Stimulated activated naive CD4-positive, alpha-beta T cell treated with Interleukin-2 at 50 U/mL for 16 hours (primary cell): ENCODE results near the gene MCCC2.
"Not testable (repeated sequence)": the region's sequence is repeated elsewhere in the genome, so short reads cannot be mapped to it uniquely, and the experiment has no call there.

Source experiments
- DNase-seq: peaks from one replicate; lab custom pipeline; 2025; lab: John Stamatoyannopoulos, UW

MCCC2 gene

GRCh38 chr5:71597001-71597400 is 9.9 kb downstream of the MCCC2 start:
- DNase-seq, result no peak

DNA sequence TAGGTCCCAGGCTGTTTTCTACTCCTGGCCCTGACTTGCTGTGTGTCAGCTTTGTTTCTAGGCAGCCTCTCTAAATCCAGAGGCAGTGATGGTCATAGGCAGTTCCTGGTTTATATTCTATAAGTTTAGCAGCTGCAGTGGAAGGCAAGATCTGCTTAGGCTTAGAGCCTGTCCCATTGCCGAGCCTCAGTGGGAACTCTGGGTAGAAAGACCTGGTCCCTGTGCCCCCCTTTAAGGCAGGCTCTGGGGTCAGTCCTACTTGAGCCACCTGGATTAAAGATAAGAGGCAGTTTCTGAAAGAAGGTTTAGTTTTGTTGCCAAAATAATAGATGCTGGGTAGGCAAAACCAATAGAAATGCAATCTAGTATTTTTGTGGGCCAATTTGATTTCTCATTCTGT is 13.6 kb downstream of the MCCC2 start:
- DNase-seq, result no peak

DNA sequence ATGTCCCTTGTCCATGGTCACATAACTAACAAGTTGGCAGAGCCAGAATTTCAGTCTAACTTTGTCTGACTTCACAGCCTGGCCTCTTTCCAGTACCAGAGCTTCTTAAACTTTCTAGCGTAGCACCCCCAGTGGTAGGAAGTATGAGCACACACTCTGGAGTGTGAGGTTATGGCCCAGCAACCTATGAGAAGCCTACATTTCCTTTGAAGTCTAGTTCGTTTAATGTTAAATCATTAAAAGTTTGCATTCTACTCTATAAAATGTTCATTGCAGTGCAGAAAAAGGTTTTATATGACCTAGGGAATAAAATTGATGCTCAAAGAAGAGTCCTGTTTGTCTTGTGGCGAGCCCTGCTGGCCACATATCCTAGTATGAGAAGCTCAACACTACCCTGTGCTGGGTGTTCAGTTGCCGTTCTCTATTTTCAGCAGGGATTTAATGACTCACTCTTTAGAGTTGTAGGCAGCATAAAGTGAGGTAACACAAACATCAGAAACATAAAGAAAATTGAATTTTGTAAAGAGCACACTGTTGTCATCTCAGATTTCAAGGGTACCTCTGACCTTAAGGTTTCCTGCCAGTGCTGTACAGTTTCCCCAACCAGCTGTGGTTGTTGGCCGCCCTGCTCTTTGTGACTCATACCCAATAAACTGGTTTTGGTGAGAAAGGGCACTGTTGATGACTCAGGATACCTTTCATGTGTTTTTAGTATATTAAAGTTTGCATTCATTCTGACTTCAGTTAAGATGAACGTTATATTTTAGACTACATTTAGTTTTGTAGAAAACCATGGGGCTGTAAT is 14.3 kb downstream of the MCCC2 start:
- peak; percentile 71 for DNase-seq

DNA sequence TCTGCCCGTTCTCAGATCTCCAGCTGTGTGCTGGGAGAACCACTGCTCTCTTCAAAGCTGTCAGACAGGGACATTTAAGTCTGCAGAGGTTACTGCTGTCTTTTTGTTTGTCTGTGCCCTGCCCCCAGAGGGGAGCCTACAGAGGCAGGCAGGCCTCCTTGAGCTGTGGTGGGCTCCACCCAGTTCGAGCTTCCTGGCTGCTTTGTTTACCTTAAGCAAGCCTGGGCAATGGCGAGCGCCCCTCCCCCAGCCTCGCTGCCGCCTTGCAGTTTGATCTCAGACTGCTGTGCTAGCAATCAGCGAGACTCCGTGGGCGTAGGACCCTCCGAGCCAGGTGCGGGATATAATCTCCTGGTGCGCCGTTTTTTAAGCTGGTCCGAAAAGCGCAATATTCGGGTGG is 22.8 kb downstream of the MCCC2 start:
- DNase-seq, result not testable (repeated sequence)

DNA sequence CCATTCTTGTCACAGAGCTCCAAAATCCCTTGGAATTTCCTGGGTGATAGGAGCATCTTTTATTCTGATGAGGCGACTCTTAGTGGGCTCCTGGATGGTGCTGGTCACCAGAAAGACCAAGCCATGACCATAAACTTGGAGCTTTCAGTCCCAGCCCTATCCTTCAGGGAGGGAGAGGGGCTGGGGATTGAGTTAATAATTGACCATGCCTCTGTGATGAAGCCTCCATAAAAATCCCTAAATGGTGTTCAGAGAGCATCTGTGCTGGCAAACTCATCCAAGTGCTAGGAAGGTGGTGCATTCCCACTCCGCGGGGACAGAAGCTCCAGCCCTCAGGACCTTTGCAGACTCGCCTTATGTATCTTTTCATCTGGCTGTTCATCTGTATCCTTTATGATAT is 28.7 kb downstream of the MCCC2 start:
- no peak for DNase-seq

DNA sequence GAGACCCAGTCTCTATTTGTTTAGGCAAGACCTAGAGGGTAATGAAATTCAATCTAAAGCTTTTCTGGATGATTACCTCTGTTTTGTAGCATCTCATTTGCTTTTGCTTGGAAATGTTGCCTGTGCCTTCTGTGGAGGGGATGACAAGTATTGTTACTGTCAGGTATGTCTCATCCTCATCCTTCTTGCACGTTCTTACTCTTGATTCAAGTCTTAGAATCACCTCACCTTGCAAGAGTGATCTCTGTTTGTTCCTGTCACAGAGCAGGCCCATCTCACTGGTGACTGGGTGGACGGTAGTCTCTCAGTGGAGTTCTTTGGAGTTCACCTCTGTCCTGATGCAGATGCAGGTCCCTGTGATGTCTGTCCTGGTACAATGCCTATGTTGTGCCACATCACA is 33.5 kb downstream of the MCCC2 start:
- no peak for DNase-seq

GRCh38 chr5:71621268-71621667 is 34.1 kb downstream of the MCCC2 start:
- DNase-seq, result no peak

DNA sequence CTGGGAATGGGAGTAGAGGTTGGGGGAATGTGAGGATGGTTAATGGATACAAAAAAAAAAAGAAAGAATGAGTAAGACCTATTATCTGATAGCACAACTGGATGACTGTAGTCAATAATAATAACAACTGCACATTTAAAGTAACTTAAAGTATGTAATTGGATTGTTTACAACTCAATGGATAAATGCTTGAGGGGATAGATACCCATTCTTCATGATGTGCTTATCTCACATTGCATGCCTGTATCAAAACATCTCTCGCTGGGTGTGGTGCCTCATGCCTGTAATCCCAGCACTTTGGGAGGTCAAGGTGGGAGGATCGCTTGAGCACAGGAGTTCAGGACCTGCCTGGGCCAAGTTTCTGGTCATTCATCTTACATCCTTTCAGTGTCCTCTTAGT is 34.6 kb downstream of the MCCC2 start:
- DNase-seq, result no peak

DNA sequence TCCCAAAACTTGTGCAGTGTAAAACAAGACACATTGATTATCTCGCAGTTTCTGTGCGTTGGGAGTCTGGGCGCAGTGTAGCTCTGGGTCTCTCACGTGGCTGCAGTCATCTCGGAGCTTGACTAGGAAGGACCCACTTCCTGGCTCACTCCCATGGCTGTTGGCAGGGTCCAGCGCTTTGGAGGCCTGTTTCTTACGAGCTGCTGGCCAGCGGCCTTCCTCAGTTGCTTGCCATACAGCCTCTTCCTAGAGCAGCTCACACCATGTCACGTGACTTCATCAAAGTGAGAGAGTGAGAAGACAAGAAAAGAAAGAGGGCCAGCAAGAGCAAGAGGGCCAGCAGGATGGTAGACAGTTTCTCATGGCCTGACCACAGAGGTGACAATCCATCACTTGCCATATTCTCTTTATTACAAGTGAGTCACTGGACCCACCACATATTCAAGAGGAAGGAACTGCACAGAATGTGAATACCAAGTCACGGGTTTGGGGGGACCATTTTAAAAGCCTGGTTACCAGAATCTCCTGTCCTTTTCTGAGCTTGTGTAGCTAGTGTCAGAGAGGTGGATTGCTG is 36.2 kb downstream of the MCCC2 start:
- DNase-seq, result no peak

- DNase-seq, result no peak
Measured at GRCh38 chr5:71629950-71630349, 42.8 kb downstream of the MCCC2 start.

GRCh38 chr5:71631070-71631469 is 43.9 kb downstream of the MCCC2 start:
- DNase-seq, result no peak

DNA sequence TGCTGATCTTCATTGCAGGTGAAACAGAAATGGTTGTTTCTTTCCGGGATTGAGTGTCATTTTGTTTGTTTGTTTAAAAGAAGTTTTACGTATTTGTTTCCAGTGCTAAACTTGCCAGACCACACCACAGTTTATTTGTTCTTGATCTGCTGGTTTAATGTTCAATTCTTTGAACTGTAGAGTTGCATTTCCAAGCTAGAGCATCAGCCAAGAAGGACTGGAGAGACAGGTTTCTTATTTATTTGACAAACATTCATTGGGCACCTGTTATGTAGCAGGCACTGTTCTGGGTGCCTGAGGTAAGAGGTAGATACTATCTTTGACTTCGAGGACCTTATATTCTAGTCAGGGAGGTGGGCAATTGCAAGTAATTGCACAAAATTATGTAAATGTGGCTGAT is 45.0 kb downstream of the MCCC2 start:
- DNase-seq, result no peak

- DNase-seq, result no peak
Measured at GRCh38 chr5:71633255-71634155, 46.4 kb downstream of the MCCC2 start.

DNA sequence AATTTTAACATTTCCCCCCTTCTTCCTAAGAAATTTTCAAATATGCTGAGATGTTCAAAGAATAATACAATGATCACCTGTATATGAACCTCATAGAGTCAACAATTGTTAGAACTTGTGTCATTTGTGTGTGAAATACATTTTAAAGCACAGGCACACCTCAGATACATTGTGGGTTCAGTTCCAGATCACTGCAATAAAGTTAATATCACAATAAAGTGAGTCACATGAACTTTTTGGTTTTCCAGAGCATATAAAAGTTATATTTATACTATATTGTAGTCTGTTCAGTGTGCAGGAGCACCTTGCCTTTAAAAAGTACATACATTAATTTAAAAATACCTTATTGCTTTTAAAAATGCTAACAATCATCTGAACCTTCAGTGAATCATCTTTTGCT is 50.0 kb downstream of the MCCC2 start:
- no peak for DNase-seq

- DNase-seq, result no peak
Measured at GRCh38 chr5:71640408-71640807, 53.3 kb downstream of the MCCC2 start.

DNA sequence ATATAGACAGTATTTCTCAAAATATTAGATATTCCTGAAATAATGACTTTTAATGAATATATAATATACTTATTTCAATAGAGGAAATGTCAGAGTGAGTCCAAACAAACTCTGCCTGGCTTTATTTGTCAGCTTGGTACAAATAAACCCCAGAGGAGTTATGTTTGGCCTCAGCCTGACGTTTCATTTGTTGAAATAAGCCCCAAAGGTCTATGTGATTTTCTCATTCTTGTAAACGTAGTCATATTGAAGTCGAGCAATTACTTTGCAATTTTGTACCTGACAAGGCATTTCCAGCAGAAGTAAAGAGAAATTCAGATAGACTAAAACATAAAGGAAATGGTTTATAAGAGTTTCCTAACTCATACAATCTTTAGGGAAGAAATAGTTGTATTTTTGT is 57.9 kb downstream of the MCCC2 start:
- no peak for DNase-seq

DNA sequence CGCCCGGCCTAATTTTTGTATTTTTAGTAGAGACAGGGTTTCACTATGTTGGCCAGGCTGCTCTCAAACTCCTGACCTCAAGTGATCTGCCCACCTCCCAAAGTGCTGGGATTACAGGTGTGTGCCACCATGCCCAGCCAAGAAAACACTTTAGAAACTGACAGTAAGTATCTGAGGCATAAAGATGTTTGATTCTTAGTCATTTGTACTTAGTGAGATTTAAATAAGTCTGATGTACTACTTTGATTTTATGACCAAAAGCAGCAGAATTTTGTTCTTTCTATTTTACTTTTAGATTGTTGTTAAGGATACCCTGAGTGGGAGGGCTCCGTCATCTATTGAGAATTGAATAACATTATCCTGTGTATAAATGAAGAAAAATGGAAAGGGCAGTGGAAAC is 63.8 kb downstream of the MCCC2 start:
- not testable (repeated sequence) for DNase-seq

GRCh38 chr5:71651579-71651978 is 64.4 kb downstream of the MCCC2 start:
- peak; percentile 43 for DNase-seq

DNA sequence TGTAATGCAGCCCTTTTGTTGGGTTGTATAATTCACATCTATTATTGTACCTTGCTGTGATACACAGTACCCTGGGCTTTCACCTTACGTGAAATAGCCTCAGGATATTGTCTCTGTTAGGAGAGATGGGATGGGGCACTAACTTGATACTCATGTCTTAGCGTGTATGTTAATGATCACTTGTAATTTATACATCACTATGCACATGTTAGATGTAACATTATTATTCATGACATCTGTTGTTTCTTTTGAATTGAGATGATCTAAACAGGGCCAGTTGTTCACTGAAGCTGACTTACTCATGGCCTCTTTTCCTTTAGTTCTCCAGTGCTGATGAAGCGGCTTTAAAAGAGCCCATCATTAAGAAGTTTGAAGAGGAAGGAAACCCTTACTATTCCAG is 65.2 kb downstream of the MCCC2 start:
- no peak for DNase-seq

DNA sequence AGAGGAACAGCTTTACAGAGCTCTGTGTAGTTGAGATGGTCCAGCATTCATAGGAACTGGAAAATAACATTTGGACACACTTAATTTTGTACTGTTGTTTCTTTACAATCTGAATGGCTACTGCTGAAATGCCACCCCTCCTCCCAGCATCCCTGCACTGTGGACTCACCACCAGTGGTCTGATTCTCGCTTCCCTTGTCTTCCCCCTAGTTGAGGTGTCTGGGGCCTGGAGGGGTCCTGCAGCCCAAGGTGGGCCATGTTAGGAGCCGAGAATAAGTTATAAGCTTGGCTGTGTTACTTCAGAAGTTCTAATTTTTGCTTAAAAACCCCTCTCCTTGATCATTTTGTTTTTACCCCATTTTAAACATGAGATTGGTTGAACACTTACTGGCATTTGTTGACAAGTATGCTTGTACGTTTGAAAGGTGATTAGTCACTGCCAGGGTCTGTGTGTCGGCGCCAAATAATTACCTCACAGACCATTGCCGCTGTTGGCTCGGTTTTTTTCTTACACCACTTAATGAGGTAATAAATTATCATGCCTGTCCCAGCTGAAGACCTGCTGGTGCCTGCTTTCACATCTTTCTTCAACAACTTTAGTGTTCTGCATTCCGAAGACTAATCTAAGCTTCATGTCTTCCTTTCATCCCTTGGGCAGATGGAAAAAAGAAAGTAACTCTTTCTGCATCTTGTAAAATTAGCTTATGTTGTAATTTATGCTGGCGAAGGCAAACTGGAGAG is 65.8 kb downstream of the MCCC2 start:
- no peak for DNase-seq

DNA sequence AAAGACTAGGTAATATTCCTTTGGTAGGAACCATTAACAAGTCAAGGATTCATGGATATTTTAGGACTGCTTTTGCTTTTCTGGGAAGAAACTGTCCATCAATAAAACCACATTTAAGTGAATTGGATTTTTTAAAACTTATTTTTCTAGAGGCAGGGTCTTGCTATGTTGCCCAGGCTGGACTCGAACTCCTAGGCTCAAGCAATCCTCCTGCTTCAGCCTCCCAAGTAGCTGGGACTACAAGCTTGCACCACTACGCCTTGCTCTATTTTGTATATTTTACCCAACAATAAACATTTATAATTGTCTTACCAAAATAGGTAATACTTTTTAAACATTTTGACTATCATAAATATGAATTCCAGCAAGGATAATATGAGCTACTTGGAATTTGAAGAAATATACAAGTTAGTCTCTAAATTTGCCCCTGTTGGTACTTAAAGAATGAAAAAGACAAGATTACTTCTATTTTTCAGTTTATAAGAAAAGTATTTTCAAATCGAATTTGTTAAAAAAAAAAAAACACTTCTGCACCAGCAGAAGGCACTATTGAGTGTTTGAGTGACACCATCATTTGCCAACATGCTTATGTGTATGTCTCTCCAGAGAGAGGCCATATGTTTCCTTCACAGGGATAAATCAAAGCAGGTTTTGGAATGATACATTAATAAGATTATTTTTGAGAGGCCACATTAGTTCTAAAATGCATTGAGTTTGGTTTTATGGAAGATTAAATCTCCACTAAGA is 71.9 kb downstream of the MCCC2 start:
- no peak for DNase-seq
